GM13976 (cell line): ENCODE data around the gene SDHA.
"Not testable (repeated sequence)": the region's sequence is repeated elsewhere in the genome, so short reads cannot be mapped to it uniquely, and the experiment has no call there.

ENCODE experiments used
- DNase-seq: peaks from one replicate; pipeline ENCODE4 v3.0.0; 2012; ENCODE audit warnings: low spot score
- in situ Hi-C: fragments of 300-500 bp; cut with MboI; formaldehyde crosslinking; loops from one replicate; pipeline ENCODE4 v1.12.0; 2022; ENCODE audit warnings: low sequenced_read_pairs, mixed read lengths, inconsistent platforms; ENCODE audit not compliant: unreplicated experiment
- TF ChIP-seq, protein P1 (sequence below): IDR thresholded peaks from 2 replicates; pipeline ENCODE4 v1.5.1; 2012; ENCODE audit warnings: borderline replicate concordance, mild to moderate bottlenecking; ENCODE audit not compliant: insufficient read depth; ENCODE audit errors: extremely low read depth, missing control alignments, control extremely low read depth

The SDHA gene

DNA sequence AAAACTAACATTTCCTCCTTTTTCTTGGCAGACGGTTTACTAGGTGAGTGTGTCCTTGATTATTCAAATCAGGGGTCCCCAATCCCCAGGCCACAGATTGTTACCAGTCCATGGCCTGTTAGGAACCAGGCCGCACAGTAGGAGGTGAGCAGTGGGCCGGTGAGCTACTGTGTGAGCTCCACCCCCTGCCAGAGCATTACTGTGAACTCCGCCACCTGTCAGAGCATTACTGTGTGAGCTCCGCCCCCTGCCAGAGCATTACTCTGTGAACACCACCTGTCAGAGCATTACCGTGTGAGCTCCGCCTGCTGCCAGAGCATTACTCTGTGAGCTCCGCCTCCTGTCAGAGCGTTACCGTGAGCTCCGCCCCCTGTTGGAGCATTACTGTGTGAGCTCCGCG, 39.0 kb downstream of the SDHA start:
- TF ChIP-seq, protein P1, sequence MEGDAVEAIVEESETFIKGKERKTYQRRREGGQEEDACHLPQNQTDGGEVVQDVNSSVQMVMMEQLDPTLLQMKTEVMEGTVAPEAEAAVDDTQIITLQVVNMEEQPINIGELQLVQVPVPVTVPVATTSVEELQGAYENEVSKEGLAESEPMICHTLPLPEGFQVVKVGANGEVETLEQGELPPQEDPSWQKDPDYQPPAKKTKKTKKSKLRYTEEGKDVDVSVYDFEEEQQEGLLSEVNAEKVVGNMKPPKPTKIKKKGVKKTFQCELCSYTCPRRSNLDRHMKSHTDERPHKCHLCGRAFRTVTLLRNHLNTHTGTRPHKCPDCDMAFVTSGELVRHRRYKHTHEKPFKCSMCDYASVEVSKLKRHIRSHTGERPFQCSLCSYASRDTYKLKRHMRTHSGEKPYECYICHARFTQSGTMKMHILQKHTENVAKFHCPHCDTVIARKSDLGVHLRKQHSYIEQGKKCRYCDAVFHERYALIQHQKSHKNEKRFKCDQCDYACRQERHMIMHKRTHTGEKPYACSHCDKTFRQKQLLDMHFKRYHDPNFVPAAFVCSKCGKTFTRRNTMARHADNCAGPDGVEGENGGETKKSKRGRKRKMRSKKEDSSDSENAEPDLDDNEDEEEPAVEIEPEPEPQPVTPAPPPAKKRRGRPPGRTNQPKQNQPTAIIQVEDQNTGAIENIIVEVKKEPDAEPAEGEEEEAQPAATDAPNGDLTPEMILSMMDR: no peak
- no peak for DNase-seq
- in situ Hi-C loops: no loop called here

DNA sequence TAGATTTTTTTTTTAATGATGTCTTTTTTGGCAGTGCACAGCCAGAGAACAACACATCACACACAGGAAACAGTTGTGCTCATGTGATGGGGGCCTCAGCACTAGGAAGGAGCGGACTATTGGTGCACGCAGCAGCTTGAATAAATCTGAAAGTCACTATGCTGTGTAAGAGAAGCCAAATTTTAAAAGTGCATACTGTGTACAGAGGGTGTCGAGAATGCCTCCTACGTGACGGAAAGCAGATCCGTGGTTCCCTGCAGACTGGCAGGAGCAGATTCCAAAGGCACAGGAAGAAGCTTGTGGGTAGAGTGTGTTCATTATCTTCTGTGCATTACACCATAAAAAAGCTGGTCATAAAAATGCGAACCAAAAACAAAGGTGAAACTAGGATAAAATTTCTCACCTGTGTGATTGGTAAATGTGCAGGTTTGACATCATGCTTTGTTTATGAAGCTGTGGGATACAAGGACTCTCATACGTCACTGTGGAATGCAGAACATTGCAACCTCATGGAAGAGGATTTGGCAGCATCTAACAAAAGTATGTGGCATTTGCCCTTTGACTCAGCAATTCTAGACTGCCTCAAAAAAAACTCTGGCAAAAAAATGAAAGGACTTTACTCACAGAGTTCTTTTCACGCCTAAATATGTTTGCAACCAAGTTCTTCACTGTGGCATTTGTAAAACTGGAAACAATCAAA, 45.3 kb downstream of the SDHA start:
- in situ Hi-C loops, DNase-seq: not testable (repeated sequence)

DNA sequence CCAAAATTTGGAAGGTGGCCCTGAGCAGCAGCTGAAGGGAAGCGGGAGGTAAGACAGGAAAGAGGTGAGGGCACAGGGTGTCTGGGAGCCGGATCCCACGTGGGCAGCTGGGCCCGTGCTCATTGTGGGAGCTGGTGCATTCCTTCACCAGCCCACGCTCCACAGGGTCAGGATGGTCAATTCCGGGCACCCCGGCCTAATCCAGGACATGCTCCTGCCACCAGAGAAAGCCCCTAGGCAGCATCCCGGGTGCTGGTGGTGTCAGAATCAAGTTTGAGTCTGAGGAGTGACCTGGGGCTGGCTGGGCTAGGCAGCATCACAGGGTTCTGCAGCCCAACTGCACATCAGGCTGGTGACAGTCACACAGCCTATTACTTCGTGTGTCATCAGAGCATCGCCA, 46.2 kb downstream of the SDHA start:
- TF ChIP-seq, protein P1: no peak
- DNase-seq: no peak
- in situ Hi-C loops: no loop called here

DNA sequence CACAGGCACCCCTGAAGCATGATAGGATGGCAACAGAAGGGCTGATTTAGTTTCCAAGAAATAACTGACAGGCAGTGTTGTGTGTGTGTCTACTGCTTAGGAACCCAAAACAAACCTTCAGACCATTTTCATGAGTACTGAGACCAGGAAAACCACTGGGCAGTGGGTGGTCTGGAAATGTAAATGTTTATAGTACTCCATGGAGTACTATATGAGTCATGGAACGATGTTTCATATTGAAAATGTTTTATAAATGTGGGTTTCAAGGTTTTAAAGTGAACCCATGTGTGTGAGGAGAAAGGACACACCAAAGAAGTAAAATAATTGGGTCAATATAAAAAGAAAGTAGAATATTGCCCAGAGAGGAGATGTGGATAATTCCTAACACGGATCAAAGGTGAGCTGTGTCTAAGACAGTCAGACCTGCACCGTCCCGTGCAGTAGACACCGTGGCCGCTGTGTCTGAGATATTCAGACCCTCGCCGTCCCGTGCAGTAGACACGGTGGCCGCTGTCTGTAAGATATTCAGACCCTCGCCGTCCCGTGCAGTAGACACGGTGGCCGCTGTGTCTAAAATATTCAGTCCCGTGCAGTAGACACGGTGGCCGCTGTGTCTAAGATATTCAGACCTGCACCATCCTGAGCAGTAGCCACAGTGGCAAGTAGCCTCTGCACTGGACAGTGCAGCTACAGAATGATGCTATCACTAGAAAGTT, 48.3 kb downstream of the SDHA start:
- in situ Hi-C loops: not testable (repeated sequence)

DNA sequence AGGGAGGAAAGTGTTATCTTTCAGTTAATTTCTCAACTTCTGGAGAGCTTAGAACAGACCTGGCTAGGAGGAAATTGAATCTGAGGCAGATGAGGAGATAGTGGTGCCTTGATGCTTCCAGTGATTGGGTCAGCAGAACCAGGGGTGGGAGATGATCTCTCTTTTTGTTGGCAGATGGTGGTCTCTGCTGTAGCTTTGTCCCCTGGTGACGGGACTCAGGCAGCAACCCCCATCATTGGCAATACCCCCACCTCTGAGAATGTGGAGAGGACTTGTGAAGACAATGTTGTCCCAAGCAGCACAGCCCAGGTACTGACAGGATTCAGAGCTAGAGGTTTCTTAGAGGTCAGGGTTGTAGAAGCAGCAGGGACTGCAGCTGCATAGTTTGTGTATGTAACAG, 49.6 kb downstream of the SDHA start:
- in situ Hi-C loops: no loop called here
- TF ChIP-seq, protein P1: no peak
- DNase-seq: no peak

More for the DNA sequence above, 48.3 kb downstream of the SDHA start:
- not testable (repeated sequence) for DNase-seq

DNA sequence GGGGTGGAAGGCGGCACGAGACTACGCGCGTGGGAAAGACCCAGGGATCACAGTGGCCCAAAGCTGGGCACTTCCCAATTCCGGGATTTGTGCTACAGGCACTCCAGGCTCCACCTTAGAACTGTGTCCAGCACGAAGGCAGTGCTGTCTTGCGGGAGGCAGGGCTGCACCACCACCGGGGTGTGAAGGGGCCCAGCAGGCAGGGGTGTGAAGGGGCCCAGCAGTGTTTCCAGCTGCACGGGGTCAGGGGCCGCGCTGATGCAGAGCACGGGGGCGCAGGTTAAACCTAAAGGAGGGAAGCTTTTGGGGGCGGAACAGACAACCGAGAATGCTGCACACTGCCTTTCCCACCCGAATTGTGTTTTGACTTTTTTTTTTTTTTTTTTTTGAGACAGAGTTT, 52.2 kb downstream of the SDHA start:
- in situ Hi-C loops: no loop called here

DNA sequence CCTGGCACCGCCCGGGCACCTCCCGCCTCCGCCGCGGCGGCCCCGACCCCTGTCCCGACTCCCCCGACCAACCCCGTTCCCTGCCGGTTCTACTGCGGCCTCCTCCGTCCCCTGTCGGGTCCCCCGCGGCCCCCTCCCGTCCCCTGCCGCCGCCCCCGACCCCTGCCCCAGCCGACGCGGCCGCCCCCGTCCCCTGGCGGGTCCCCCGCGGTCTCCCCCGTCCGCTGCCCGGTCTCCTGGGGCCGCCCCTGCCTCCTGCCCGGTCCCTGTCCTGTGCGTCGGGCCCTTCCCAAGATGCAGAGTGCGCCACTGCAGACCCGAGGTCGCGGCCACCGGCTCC, 53.7 kb downstream of the SDHA start:
- DNase-seq, in situ Hi-C loops: not testable (repeated sequence)

More for the DNA sequence above, 52.2 kb downstream of the SDHA start:
- DNase-seq: no peak
- TF ChIP-seq, protein P1: no peak

DNA sequence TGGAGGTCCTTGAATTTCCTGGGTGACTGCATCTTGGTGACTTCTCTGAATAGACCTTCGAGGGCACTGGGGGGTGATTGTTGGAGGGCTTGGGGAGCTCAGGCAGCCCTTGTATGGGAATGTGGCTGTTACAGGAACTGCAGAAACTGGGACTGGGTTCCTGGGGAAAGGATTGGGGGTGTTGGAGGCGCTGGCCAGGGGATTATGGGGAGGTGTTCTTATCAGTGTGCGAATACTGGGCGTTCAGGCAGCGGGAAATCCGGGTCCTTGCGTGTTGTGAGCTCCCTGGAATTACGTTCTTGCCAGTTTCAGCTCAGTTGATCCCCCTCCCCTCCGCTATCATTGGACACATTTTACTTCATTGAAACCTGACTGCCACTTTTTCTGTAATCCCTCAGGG, 55.0 kb downstream of the SDHA start:
- DNase-seq, in situ Hi-C loops: not testable (repeated sequence)

DNA sequence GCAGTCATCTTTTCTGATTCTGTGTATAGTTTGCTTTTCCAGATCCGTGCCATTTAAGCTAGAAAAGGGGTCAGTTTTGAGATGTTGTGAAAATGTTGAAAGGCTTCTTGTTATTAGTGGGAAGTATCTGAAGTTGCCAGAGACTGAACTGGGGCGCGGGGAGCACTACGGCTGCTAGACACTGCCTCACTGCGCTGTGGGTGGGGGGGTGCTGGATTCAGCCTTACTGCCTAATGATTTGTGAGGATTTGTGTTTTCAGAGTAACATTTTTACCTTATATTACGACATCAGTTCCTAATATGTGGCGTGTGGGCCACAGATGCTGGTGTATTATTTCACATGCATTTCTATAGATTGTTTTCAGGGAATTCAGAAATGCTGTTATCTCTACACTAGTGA, 55.4 kb downstream of the SDHA start:
- DNase-seq, in situ Hi-C loops: not testable (repeated sequence)

DNA sequence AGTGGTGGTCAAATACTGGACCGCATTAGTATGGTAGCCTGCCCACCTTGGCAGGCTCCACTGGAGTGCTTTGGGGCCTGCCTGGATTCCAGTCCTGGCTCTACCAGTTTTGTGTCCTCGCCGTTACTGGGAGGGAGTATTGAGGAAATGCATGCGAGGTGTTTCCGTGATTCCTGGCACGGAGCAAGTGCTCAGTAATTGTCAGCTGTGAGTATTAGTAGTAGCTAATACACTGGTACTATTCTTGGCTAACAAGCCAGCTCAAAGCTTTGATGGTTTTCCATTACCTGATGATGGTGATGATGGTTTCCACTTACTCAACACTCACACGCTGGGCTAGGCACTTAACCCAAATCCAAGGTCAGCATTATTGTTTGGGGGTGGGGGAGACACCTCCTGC, 56.2 kb downstream of the SDHA start:
- not testable (repeated sequence) for DNase-seq

More for the DNA sequence above, 56.2 kb downstream of the SDHA start:
- in situ Hi-C loops: not testable (repeated sequence)
